H1 (cell line): ENCODE data around the gene GLRA2. TPM values are rescaled to one million over a fixed set of nuclear protein-coding genes. Genes with fewer than 3 reads are reported as not detected.

Experiments
- CTCF ChIA-PET: fragments of 300-600 bp; sonication (Branson Sonifier 250); formaldehyde crosslinking; loops from one replicate; lab custom pipeline; 2021; ENCODE audit not compliant: partially characterized antibody; lab: Charles Lee
- POLR2A ChIA-PET: fragments of 300-600 bp; sonication (Branson Sonifier 250); formaldehyde crosslinking; loops from one replicate; lab custom pipeline; 2021; ENCODE audit warnings: inconsistent platforms; ENCODE audit not compliant: partially characterized antibody; lab: Charles Lee
- DNase-seq, 2 experiments: peaks; one replicate each; pipeline versions ENCODE4 v3.0.0 to v3.0.0-alpha.2; 2010 to 2022; ENCODE audit warnings: low spot score in 2 of 2, low read depth in 1 of 2, mixed read lengths in 1 of 2
- FAIRE-seq: peaks from 2 replicates; lab custom pipeline; 2011; peaks lifted over from hg19 to GRCh38; lab: Jason Lieb, UNC
- H2AFZ ChIP-seq: 2 replicates; pipeline ENCODE4 v1.8.1; 2012; ENCODE audit warnings: low read length, inconsistent platforms
- H2AK5ac ChIP-seq: 2 replicates; pipeline ENCODE4 v1.6.1; 2013; ENCODE audit warnings: low read depth, low read length
- H2BK120ac ChIP-seq: replicated peaks from 2 replicates; pipeline ENCODE3; 2013; ENCODE audit warnings: low read depth, low read length, inconsistent platforms
- H2BK12ac ChIP-seq: 2 replicates; pipeline ENCODE4 v1.6.1; 2013; ENCODE audit warnings: low read depth, low read length
- H2BK15ac ChIP-seq: 2 replicates; pipeline ENCODE4 v1.6.1; 2013; ENCODE audit warnings: low read length
- H2BK20ac ChIP-seq: 2 replicates; pipeline ENCODE4 v1.6.1; 2013; ENCODE audit warnings: low read length
- H2BK5ac ChIP-seq: 2 replicates; pipeline ENCODE4 v1.6.1; 2013; ENCODE audit warnings: low read depth, low read length
- H3K14ac ChIP-seq: 2 replicates; pipeline ENCODE4 v1.6.1; 2013; ENCODE audit warnings: inconsistent platforms; ENCODE audit not compliant: insufficient read length
- H3K18ac ChIP-seq: 2 replicates; pipeline ENCODE4 v1.6.1; 2013; ENCODE audit warnings: low read length; ENCODE audit errors: extremely low read depth
- H3K23ac ChIP-seq: 2 replicates; pipeline ENCODE4 v1.6.1; 2013; ENCODE audit warnings: inconsistent platforms; ENCODE audit not compliant: insufficient read length
- H3K23me2 ChIP-seq: 2 replicates; pipeline ENCODE4 v1.6.1; 2013; ENCODE audit warnings: low read depth, low read length
- H3K27ac ChIP-seq: 2 replicates; pipeline ENCODE4 v1.6.1; 2011; ENCODE audit warnings: low read depth, low read length, inconsistent platforms
- H3K27me3 ChIP-seq, 4 experiments: replicated peaks in 1 of 4; 1 replicate in 1 of 4; 2 replicates in 3 of 4; pipeline versions ENCODE4 v1.6.1 to v1.8.1; 2011 to 2013; ENCODE audit warnings: low read length in 3 of 4, mild to moderate bottlenecking in 3 of 4, inconsistent platforms in 2 of 4, mixed read lengths in 2 of 4, moderate library complexity in 1 of 4; ENCODE audit not compliant: control insufficient read depth in 3 of 4, insufficient read depth in 3 of 4; ENCODE audit errors: extremely low read depth in 1 of 4
- H3K36me3 ChIP-seq, 4 experiments: 2 replicates each; pipeline versions ENCODE4 v1.6.1 to v1.8.1; 2011 to 2013; ENCODE audit warnings: mild to moderate bottlenecking in 4 of 4, low read length in 3 of 4, moderate library complexity in 2 of 4, control low read depth in 1 of 4, inconsistent platforms in 1 of 4; ENCODE audit not compliant: insufficient read depth in 4 of 4, control insufficient read depth in 2 of 4
- H3K4ac ChIP-seq: replicated peaks from 2 replicates; pipeline ENCODE3; 2013; ENCODE audit warnings: low read length, low read depth, mixed read lengths, inconsistent platforms; ENCODE audit not compliant: insufficient read length
- H3K4me1 ChIP-seq, 4 experiments: replicated peaks in 1 of 4; 1 replicate in 1 of 4; 2 replicates in 3 of 4; pipeline versions ENCODE4 v1.6.1 to v1.8.1; 2011 to 2013; ENCODE audit warnings: low read length in 3 of 4, inconsistent platforms in 2 of 4, mixed read lengths in 1 of 4; ENCODE audit not compliant: insufficient read depth in 4 of 4, control insufficient read depth in 3 of 4
- H3K4me2 ChIP-seq, 2 experiments: 2 replicates each; pipeline versions ENCODE4 v1.6.1 to v1.8.1; 2011 to 2013; ENCODE audit warnings: low read depth in 2 of 2, low read length in 2 of 2, control low read depth in 1 of 2, inconsistent platforms in 1 of 2, mild to moderate bottlenecking in 1 of 2; ENCODE audit not compliant: insufficient read depth in 1 of 2
- H3K4me3 ChIP-seq, 4 experiments: fragments of 200-600, 300-600 bp in 1 of 4; sonication (generic), shearing (Covaris generic), sonication (Bioruptor Twin) in 1 of 4; 2 replicates each; pipeline versions ENCODE4 v1.5.1 to v1.8.1; 2011 to 2016; ENCODE audit warnings: low read length in 4 of 4, low read depth in 3 of 4, control low read depth in 2 of 4, inconsistent platforms in 2 of 4, mild to moderate bottlenecking in 2 of 4, mixed read lengths in 1 of 4, moderate library complexity in 1 of 4; ENCODE audit not compliant: insufficient read depth in 2 of 4; ENCODE audit errors: extremely low read depth in 1 of 4
- H3K56ac ChIP-seq: replicated peaks from 2 replicates; pipeline ENCODE3; 2013; ENCODE audit warnings: low read depth, mild to moderate bottlenecking, mixed read lengths, low read length, inconsistent platforms; ENCODE audit not compliant: insufficient read length
- H3K79me1 ChIP-seq: 2 replicates; pipeline ENCODE4 v1.6.1; 2013; ENCODE audit warnings: low read depth, low read length, control low read depth
- H3K79me2 ChIP-seq, 2 experiments: 2 replicates each; pipeline versions ENCODE4 v1.6.1 to v1.8.1; 2012 to 2013; ENCODE audit warnings: low read length in 2 of 2, mild to moderate bottlenecking in 2 of 2, inconsistent platforms in 1 of 2; ENCODE audit not compliant: insufficient read depth in 2 of 2, control insufficient read depth in 1 of 2
- H3K9ac ChIP-seq, 4 experiments: replicated peaks in 1 of 4; 1 replicate in 1 of 4; 2 replicates in 3 of 4; pipeline versions ENCODE4 v1.6.1 to v1.8.1; 2011 to 2013; ENCODE audit warnings: low read depth in 3 of 4, low read length in 3 of 4, control low read depth in 2 of 4, mild to moderate bottlenecking in 2 of 4, moderate library complexity in 2 of 4, inconsistent platforms in 1 of 4; ENCODE audit errors: extremely low read depth in 1 of 4
- H3K9me3 ChIP-seq, 2 experiments: 2 replicates each; pipeline versions ENCODE4 v1.6.1 to v1.8.1; 2012 to 2013; ENCODE audit warnings: mild to moderate bottlenecking in 2 of 2, moderate library complexity in 2 of 2, control low read depth in 1 of 2, inconsistent platforms in 1 of 2, low read depth in 1 of 2, low read length in 1 of 2, mixed read lengths in 1 of 2; ENCODE audit not compliant: insufficient read depth in 2 of 2
- H4K20me1 ChIP-seq, 2 experiments: replicated peaks in 1 of 2; 2 replicates each; pipeline versions ENCODE3 to v1.8.1; 2011 to 2013; ENCODE audit warnings: inconsistent platforms in 2 of 2, low read length in 2 of 2, mild to moderate bottlenecking in 1 of 2; ENCODE audit not compliant: insufficient read depth in 2 of 2, control insufficient read depth in 1 of 2
- H4K5ac ChIP-seq: 2 replicates; pipeline ENCODE4 v1.6.1; 2013; ENCODE audit warnings: low read length, low read depth, mixed read lengths, inconsistent platforms; ENCODE audit not compliant: insufficient read length
- H4K8ac ChIP-seq: 2 replicates; pipeline ENCODE4 v1.8.0; 2013; ENCODE audit warnings: mild to moderate bottlenecking, moderate library complexity, low read length, inconsistent platforms; ENCODE audit not compliant: insufficient read depth; ENCODE audit errors: extremely low read depth
- H4K91ac ChIP-seq: replicated peaks from 2 replicates; pipeline ENCODE3; 2013; ENCODE audit warnings: low read length, mixed read lengths, inconsistent platforms; ENCODE audit not compliant: insufficient read length
- CEBPB ChIP-seq: IDR thresholded peaks from 2 replicates; pipeline ENCODE4 v1.6.1; 2012; ENCODE audit warnings: low read depth, low read length
- CREB1 ChIP-seq: IDR thresholded peaks from 2 replicates; pipeline ENCODE4 v1.6.1; 2012; ENCODE audit warnings: inconsistent platforms
- KDM4A ChIP-seq: IDR thresholded peaks from one replicate; pipeline ENCODE4 v1.7.1; 2012; ENCODE audit warnings: low read depth, mild to moderate bottlenecking, moderate library complexity, low read length, inconsistent platforms; ENCODE audit not compliant: severe bottlenecking
- NANOG ChIP-seq: IDR thresholded peaks from 2 replicates; pipeline ENCODE4 v1.6.1; 2011; ENCODE audit warnings: low read length, low read depth, mild to moderate bottlenecking, inconsistent platforms; ENCODE audit not compliant: insufficient read depth, poor library complexity, severe bottlenecking
- NRF1 ChIP-seq: IDR thresholded peaks from 2 replicates; pipeline ENCODE4 v1.6.1; 2011; ENCODE audit warnings: mild to moderate bottlenecking, low read depth, low read length, improper control_type of control experiment
- SUZ12 ChIP-seq: fragments of 200-600 bp; sonication (generic); IDR thresholded peaks from 2 replicates; pipeline ENCODE4 v1.6.1; 2012; ENCODE audit warnings: mild to moderate bottlenecking, inconsistent platforms, low read length, moderate library complexity, mixed read lengths
- TBP ChIP-seq: IDR thresholded peaks from 2 replicates; pipeline ENCODE4 v1.6.1; 2011; ENCODE audit warnings: low read depth, low read length, improper control_type of control experiment
- WGBS, 2 experiments: shearing (Covaris generic) in 1 of 2; methylation state at CpG; one replicate each; pipeline versions ENCODE4 v1.1.6 to v1.1.7; 2013 to 2015; ENCODE audit warnings: low lambda C conversion rate in 2 of 2, mixed read lengths in 2 of 2, inconsistent platforms in 1 of 2, low coverage in 1 of 2, missing lambda C conversion rate in 1 of 2; ENCODE audit not compliant: insufficient replicate concordance in 2 of 2, insufficient coverage in 1 of 2, insufficient read length in 1 of 2; ENCODE audit errors: extremely low coverage in 1 of 2, missing lambda C conversion rate in 1 of 2; 5-methylcytosine and 5-hydroxymethylcytosine counted together
- polyA plus RNA-seq, 7 experiments: library from polyadenylated mRNA; depleted of rRNA in 3 of 7; stranded (reverse) in 5 of 7; unstranded in 2 of 7; fragments of >200 nt in 5 of 7; fragments of 200-250 nt in 2 of 7; gene quantifications; 1 replicate in 5 of 7; 2 replicates in 1 of 7; 4 replicates in 1 of 7; pipeline versions ENCODE4 v1.2.1 to v1.2.3, GENCODE V29; 2011 to 2013; ENCODE audit warnings: missing spikeins in 2 of 7, mixed read lengths in 2 of 7
- total RNA-seq: library from RNA; stranded (reverse); fragmentation: NEBNext Ultra II Directional; extraction: Animal tissue kit (Norgen Biotek cat#: 25700); gene quantifications from 2 replicates; pipeline ENCODE4 v1.2.1, GENCODE V29; 2021

GLRA2 gene
- total and polyA plus RNA-seq, 2 of the 8 experiments (the other 6 are each of a cell fraction or from before 2014, with no cell fraction given), result not detected

- H2AFZ ChIP-seq, result no peak overlapping the region
- H3K18ac ChIP-seq, result no peak overlapping the region
- no peak overlapping the region for H2BK120ac ChIP-seq
- H2BK5ac ChIP-seq, result no peak overlapping the region
- no peak overlapping the region for H2BK20ac ChIP-seq
- H3K4me1 ChIP-seq, result no peaks in the 10 kb centered on the region
- H3K27ac ChIP-seq, result no peak overlapping the region
- DNase-seq (no peak), FAIRE-seq (no peak)
- no peaks in the 10 kb centered on the region for H3K79me2 ChIP-seq
- no peaks in the 10 kb centered on the region for H3K27me3 ChIP-seq
- no peaks in the 10 kb centered on the region for H3K36me3 ChIP-seq
- H4K91ac ChIP-seq, result no peak overlapping the region
- ChIA-PET CTCF (interaction anchor here (0.6 kb wide), 1 partner anchor 167 kb away, joined by 3 read pairs; no protein-coding TSS in a partner anchor), POLR2A (no interaction called here)
- H3K9me3 ChIP-seq, result no peaks in the 10 kb centered on the region
- no peak overlapping the region for H3K9ac ChIP-seq
- no peaks in the 10 kb centered on the region for H3K23me2 ChIP-seq
- H3K23ac ChIP-seq, result no peak overlapping the region
- H2BK12ac ChIP-seq, result no peak overlapping the region
- H3K4me3 ChIP-seq, result no peak overlapping the region
- H3K4me2 ChIP-seq, result no peak overlapping the region
- no peak overlapping the region for H3K14ac ChIP-seq
- no peak overlapping the region for H3K4ac ChIP-seq
- no peak overlapping the region for H3K56ac ChIP-seq
- no peak overlapping the region for H4K5ac ChIP-seq
- H3K79me1 ChIP-seq, result no peaks in the 10 kb centered on the region
- H2BK15ac ChIP-seq, result no peak overlapping the region
- H4K8ac ChIP-seq, result no peak overlapping the region
- no peak overlapping the region for H2AK5ac ChIP-seq
- WGBS, 2 experiments, result 71% methylated on average over 1 of the region's 5 CpGs; no CpG with 5 or more reads in 1 of the 2 experiments
- no peak for TF ChIP-seq TBP
- TF ChIP-seq KDM4A, result no peak
- no peak for TF ChIP-seq NRF1
- TF ChIP-seq NANOG, result no peak
- TF ChIP-seq CEBPB, result no peak; the same call in 1 of the 2 replicates
- no peak for TF ChIP-seq SUZ12
- TF ChIP-seq CREB1, result no peak
- TF ChIP-seq, all 59 proteins: peak for 0
- H4K20me1 ChIP-seq, result no peaks in the 10 kb centered on the region
These were observed 171.6 kb downstream of the GLRA2 start for GRCh38 chrX:14700982-14701381.
